ENCODE results near the gene RUNX1.

DNA sequence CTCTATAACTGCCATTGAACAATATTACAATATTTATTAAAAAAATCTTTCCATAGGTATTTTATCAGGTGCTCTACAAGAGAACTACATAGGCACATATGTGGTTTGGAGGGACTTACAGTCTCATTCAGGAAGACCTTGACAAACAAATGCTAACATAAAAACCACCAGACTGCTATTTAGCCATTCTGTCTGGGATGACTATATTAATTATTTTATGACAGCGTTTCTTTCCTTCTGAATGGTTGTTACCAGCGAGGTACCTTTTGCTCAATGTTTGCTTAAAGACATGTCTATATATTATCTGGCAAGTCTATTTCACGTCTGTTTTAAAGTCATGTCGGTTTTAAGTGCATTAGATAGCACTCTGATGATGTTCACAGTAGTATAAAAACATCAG is 69.7 kb downstream of the RUNX1 start:
- TF ChIP-seq, protein P1, sequence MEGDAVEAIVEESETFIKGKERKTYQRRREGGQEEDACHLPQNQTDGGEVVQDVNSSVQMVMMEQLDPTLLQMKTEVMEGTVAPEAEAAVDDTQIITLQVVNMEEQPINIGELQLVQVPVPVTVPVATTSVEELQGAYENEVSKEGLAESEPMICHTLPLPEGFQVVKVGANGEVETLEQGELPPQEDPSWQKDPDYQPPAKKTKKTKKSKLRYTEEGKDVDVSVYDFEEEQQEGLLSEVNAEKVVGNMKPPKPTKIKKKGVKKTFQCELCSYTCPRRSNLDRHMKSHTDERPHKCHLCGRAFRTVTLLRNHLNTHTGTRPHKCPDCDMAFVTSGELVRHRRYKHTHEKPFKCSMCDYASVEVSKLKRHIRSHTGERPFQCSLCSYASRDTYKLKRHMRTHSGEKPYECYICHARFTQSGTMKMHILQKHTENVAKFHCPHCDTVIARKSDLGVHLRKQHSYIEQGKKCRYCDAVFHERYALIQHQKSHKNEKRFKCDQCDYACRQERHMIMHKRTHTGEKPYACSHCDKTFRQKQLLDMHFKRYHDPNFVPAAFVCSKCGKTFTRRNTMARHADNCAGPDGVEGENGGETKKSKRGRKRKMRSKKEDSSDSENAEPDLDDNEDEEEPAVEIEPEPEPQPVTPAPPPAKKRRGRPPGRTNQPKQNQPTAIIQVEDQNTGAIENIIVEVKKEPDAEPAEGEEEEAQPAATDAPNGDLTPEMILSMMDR (IDR thresholded peaks at IDR 0.05) = no peak
- no peak for TF ChIP-seq RAD21 (IDR thresholded peaks at IDR 0.05; ENCODE audit: low read length)
- TF ChIP-seq POLR2AphosphoS5 (IDR thresholded peaks at IDR 0.05; ENCODE audit: low read depth, low read length) = no peak
- no peak for TF ChIP-seq EZH2phosphoT487 (IDR thresholded peaks at IDR 0.05; ENCODE audit: borderline replicate concordance, low read depth)
- TF ChIP-seq ELF1 (IDR thresholded peaks at IDR 0.05) = no peak
- TF ChIP-seq, protein P2, sequence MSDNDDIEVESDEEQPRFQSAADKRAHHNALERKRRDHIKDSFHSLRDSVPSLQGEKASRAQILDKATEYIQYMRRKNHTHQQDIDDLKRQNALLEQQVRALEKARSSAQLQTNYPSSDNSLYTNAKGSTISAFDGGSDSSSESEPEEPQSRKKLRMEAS (IDR thresholded peaks at IDR 0.05; ENCODE audit: low read depth) = no peak
- TF ChIP-seq, protein P3, sequence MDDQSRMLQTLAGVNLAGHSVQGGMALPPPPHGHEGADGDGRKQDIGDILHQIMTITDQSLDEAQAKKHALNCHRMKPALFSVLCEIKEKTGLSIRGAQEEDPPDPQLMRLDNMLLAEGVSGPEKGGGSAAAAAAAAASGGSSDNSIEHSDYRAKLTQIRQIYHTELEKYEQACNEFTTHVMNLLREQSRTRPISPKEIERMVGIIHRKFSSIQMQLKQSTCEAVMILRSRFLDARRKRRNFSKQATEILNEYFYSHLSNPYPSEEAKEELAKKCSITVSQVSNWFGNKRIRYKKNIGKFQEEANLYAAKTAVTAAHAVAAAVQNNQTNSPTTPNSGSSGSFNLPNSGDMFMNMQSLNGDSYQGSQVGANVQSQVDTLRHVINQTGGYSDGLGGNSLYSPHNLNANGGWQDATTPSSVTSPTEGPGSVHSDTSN (IDR thresholded peaks at IDR 0.05) = no peak
